ENCODE results near the gene PPP1R14C.
"Not testable (repeated sequence)": the region's sequence is repeated elsewhere in the genome, so short reads cannot be mapped to it uniquely, and the experiment has no call there.

The PPP1R14C gene

GRCh38 chr6:150165020-150165702 lies 22.3 kb downstream of the PPP1R14C start:
- H3K27ac Mint-ChIP-seq = no peak overlapping the region
- peaks cover 7% of the 10 kb centered on the region for H3K4me1 Mint-ChIP-seq (ENCODE audit: low read depth)
- no peaks in the 10 kb centered on the region for H3K9me3 Mint-ChIP-seq
- H3K36me3 Mint-ChIP-seq (ENCODE audit: low read depth) = no peaks in the 10 kb centered on the region
- H3K4me3 Mint-ChIP-seq = no peak overlapping the region
- DNase-seq (ENCODE audit: low spot score) = no peak
- peaks cover 13% of the 10 kb centered on the region for H3K27me3 Mint-ChIP-seq (ENCODE audit: low read depth)

GRCh38 chr6:150167479-150167873 lies 24.6 kb downstream of the PPP1R14C start:
- no peak for DNase-seq (ENCODE audit: low spot score)
- Mint-ChIP-seq H3K27me3 (ENCODE audit: low read depth) (peaks cover 11% of the 10 kb centered on the region), H3K9me3 (no peaks in the 10 kb centered on the region), H3K4me1 (ENCODE audit: low read depth) (peaks cover 7% of the 10 kb centered on the region), H3K36me3 (ENCODE audit: low read depth) (no peaks in the 10 kb centered on the region), H3K27ac (no peak overlapping the region), H3K4me3 (no peak overlapping the region)

GRCh38 chr6:150169181-150169580 lies 26.3 kb downstream of the PPP1R14C start:
- no peaks in the 10 kb centered on the region for H3K9me3 Mint-ChIP-seq
- H3K4me3 Mint-ChIP-seq = no peak overlapping the region
- H3K4me1 Mint-ChIP-seq (ENCODE audit: low read depth) = peaks cover 7% of the 10 kb centered on the region
- H3K36me3 Mint-ChIP-seq (ENCODE audit: low read depth) = no peaks in the 10 kb centered on the region
- peaks cover 11% of the 10 kb centered on the region for H3K27me3 Mint-ChIP-seq (ENCODE audit: low read depth)
- H3K27ac Mint-ChIP-seq = no peak overlapping the region
- DNase-seq (ENCODE audit: low spot score) = no peak

GRCh38 chr6:150169609-150170008 lies 26.8 kb downstream of the PPP1R14C start:
- Mint-ChIP-seq H3K4me3 (no peak overlapping the region), H3K36me3 (ENCODE audit: low read depth) (no peaks in the 10 kb centered on the region), H3K9me3 (no peaks in the 10 kb centered on the region), H3K27me3 (ENCODE audit: low read depth) (peaks cover 11% of the 10 kb centered on the region), H3K27ac (no peak overlapping the region), H3K4me1 (ENCODE audit: low read depth) (peaks cover 7% of the 10 kb centered on the region)
- DNase-seq (ENCODE audit: low spot score) = peak; percentile 72

GRCh38 chr6:150172929-150173328 lies 30.1 kb downstream of the PPP1R14C start:
- no peaks in the 10 kb centered on the region for H3K9me3 Mint-ChIP-seq
- no peak for DNase-seq (ENCODE audit: low spot score)
- H3K4me1 Mint-ChIP-seq (ENCODE audit: low read depth) = peaks cover 7% of the 10 kb centered on the region
- no peak overlapping the region for H3K27ac Mint-ChIP-seq
- no peak overlapping the region for H3K4me3 Mint-ChIP-seq
- no peaks in the 10 kb centered on the region for H3K36me3 Mint-ChIP-seq (ENCODE audit: low read depth)
- H3K27me3 Mint-ChIP-seq (ENCODE audit: low read depth) = peaks cover 11% of the 10 kb centered on the region

- DNase-seq (ENCODE audit: low spot score) = no peak
These were observed 32.8 kb downstream of the PPP1R14C start for GRCh38 chr6:150175586-150176151.

GRCh38 chr6:150176152-150176551 lies 33.3 kb downstream of the PPP1R14C start:
- no peak for DNase-seq (ENCODE audit: low spot score)
- no peak overlapping the region for H3K27ac Mint-ChIP-seq
- peaks cover 3% of the 10 kb centered on the region for H3K4me1 Mint-ChIP-seq (ENCODE audit: low read depth)
- H3K27me3 Mint-ChIP-seq (ENCODE audit: low read depth) = peaks cover 18% of the 10 kb centered on the region
- H3K9me3 Mint-ChIP-seq = no peaks in the 10 kb centered on the region
- no peak overlapping the region for H3K4me3 Mint-ChIP-seq
- no peaks in the 10 kb centered on the region for H3K36me3 Mint-ChIP-seq (ENCODE audit: low read depth)

More at GRCh38 chr6:150175586-150176151, 32.8 kb downstream of the PPP1R14C start:
- Mint-ChIP-seq H3K4me1 (ENCODE audit: low read depth) (peaks cover 3% of the 10 kb centered on the region), H3K4me3 (no peak overlapping the region), H3K27me3 (ENCODE audit: low read depth) (peaks cover 14% of the 10 kb centered on the region), H3K36me3 (ENCODE audit: low read depth) (no peaks in the 10 kb centered on the region), H3K27ac (no peak overlapping the region), H3K9me3 (no peaks in the 10 kb centered on the region)

GRCh38 chr6:150176659-150177058 lies 33.8 kb downstream of the PPP1R14C start:
- Mint-ChIP-seq H3K9me3 (no peaks in the 10 kb centered on the region), H3K4me3 (no peak overlapping the region), H3K36me3 (ENCODE audit: low read depth) (no peaks in the 10 kb centered on the region), H3K4me1 (ENCODE audit: low read depth) (peaks cover 3% of the 10 kb centered on the region), H3K27ac (no peak overlapping the region), H3K27me3 (ENCODE audit: low read depth) (peaks cover 18% of the 10 kb centered on the region)
- no peak for DNase-seq (ENCODE audit: low spot score)

GRCh38 chr6:150177259-150177951 lies 34.6 kb downstream of the PPP1R14C start:
- Mint-ChIP-seq H3K27me3 (ENCODE audit: low read depth) (peaks cover 18% of the 10 kb centered on the region), H3K4me3 (no peak overlapping the region), H3K9me3 (no peaks in the 10 kb centered on the region), H3K27ac (no peak overlapping the region), H3K4me1 (ENCODE audit: low read depth) (peaks cover 3% of the 10 kb centered on the region), H3K36me3 (ENCODE audit: low read depth) (no peaks in the 10 kb centered on the region)
- DNase-seq (ENCODE audit: low spot score) = no peak

GRCh38 chr6:150177952-150178520 lies 35.2 kb downstream of the PPP1R14C start:
- no peak for DNase-seq (ENCODE audit: low spot score)
- H3K27me3 Mint-ChIP-seq (ENCODE audit: low read depth) = peaks cover 15% of the 10 kb centered on the region
- H3K4me3 Mint-ChIP-seq = no peak overlapping the region

GRCh38 chr6:150179030-150179429 lies 36.2 kb downstream of the PPP1R14C start:
- H3K9me3 Mint-ChIP-seq = no peaks in the 10 kb centered on the region
- DNase-seq (ENCODE audit: low spot score) = no peak
- no peak overlapping the region for H3K27ac Mint-ChIP-seq
- peaks cover 3% of the 10 kb centered on the region for H3K4me1 Mint-ChIP-seq (ENCODE audit: low read depth)
- H3K36me3 Mint-ChIP-seq (ENCODE audit: low read depth) = no peaks in the 10 kb centered on the region
- H3K4me3 Mint-ChIP-seq = no peak overlapping the region
- H3K27me3 Mint-ChIP-seq (ENCODE audit: low read depth) = peaks cover 12% of the 10 kb centered on the region

More at GRCh38 chr6:150177952-150178520, 35.2 kb downstream of the PPP1R14C start:
- H3K4me1 Mint-ChIP-seq (ENCODE audit: low read depth) = peaks cover 3% of the 10 kb centered on the region
- H3K36me3 Mint-ChIP-seq (ENCODE audit: low read depth) = no peaks in the 10 kb centered on the region
- H3K9me3 Mint-ChIP-seq = no peaks in the 10 kb centered on the region
- no peak overlapping the region for H3K27ac Mint-ChIP-seq

GRCh38 chr6:150179907-150180424 lies 37.1 kb downstream of the PPP1R14C start:
- H3K36me3 Mint-ChIP-seq (ENCODE audit: low read depth); H3K4me3 Mint-ChIP-seq; H3K4me1 Mint-ChIP-seq (ENCODE audit: low read depth); H3K9me3 Mint-ChIP-seq; H3K27ac Mint-ChIP-seq; DNase-seq (ENCODE audit: low spot score): not testable (repeated sequence)
- H3K27me3 Mint-ChIP-seq (ENCODE audit: low read depth) = peaks cover 16% of the 10 kb centered on the region

- H3K4me3 Mint-ChIP-seq = no peak overlapping the region
- H3K27me3 Mint-ChIP-seq (ENCODE audit: low read depth) = peaks cover 16% of the 10 kb centered on the region
- no peak overlapping the region for H3K27ac Mint-ChIP-seq
- H3K9me3 Mint-ChIP-seq = no peaks in the 10 kb centered on the region
- peaks cover 9% of the 10 kb centered on the region for H3K4me1 Mint-ChIP-seq (ENCODE audit: low read depth)
- no peak for DNase-seq (ENCODE audit: low spot score)
- no peaks in the 10 kb centered on the region for H3K36me3 Mint-ChIP-seq (ENCODE audit: low read depth)
These were observed 37.7 kb downstream of the PPP1R14C start for GRCh38 chr6:150180517-150180916.

Data from T-helper 2 cell treated with Interferon-gamma antibody and Interleukin-4, amounts not matched to agents 5 μg/mL and 100 μg/mL, for 36 hours (primary cell).